Measurements from ENCODE around the gene LRMDA.

LRMDA gene

GRCh38 chr10:75682649-75683557 lies 251.5 kb downstream of the LRMDA start:
- no peak for DNase-seq

- no peak for DNase-seq
Observed at GRCh38 chr10:75685187-75685586, 253.8 kb downstream of the LRMDA start.

GRCh38 chr10:75688506-75689300 lies 257.3 kb downstream of the LRMDA start:
- DNase-seq: no peak

- DNase-seq: no peak
Observed at GRCh38 chr10:75693489-75693888, 262.1 kb downstream of the LRMDA start.

GRCh38 chr10:75694269-75694668 lies 262.8 kb downstream of the LRMDA start:
- DNase-seq: no peak

- no peak for DNase-seq
Observed at GRCh38 chr10:75694790-75695189, 263.4 kb downstream of the LRMDA start.

- DNase-seq: no peak
Observed at GRCh38 chr10:75695994-75696393, 264.6 kb downstream of the LRMDA start.

GRCh38 chr10:75696536-75696935 lies 265.1 kb downstream of the LRMDA start:
- DNase-seq: no peak

- DNase-seq: no peak
Observed at GRCh38 chr10:75703191-75703854, 271.9 kb downstream of the LRMDA start.

GRCh38 chr10:75705426-75705825 lies 274.0 kb downstream of the LRMDA start:
- no peak for DNase-seq

- DNase-seq: no peak
Observed at GRCh38 chr10:75707080-75707840, 275.8 kb downstream of the LRMDA start.

- DNase-seq: no peak
Observed at GRCh38 chr10:75708060-75708459, 276.6 kb downstream of the LRMDA start.

GRCh38 chr10:75709245-75709644 lies 277.8 kb downstream of the LRMDA start:
- DNase-seq: no peak

- DNase-seq: no peak
Observed at GRCh38 chr10:75709811-75710210, 278.4 kb downstream of the LRMDA start.

GRCh38 chr10:75712242-75712880 lies 280.9 kb downstream of the LRMDA start:
- DNase-seq: no peak

GRCh38 chr10:75716506-75716905 lies 285.1 kb downstream of the LRMDA start:
- no peak for DNase-seq

GRCh38 chr10:75717126-75717916 lies 285.9 kb downstream of the LRMDA start:
- no peak for DNase-seq

GRCh38 chr10:75718991-75719390 lies 287.6 kb downstream of the LRMDA start:
- DNase-seq: no peak

- no peak for DNase-seq
Observed at GRCh38 chr10:75720157-75720556, 288.7 kb downstream of the LRMDA start.

- no peak for DNase-seq
Observed at GRCh38 chr10:75722020-75722419, 290.6 kb downstream of the LRMDA start.

GRCh38 chr10:75722609-75723008 lies 291.2 kb downstream of the LRMDA start:
- DNase-seq: no peak
